Measurements from ENCODE around the gene BAIAP2L1.

DNA sequence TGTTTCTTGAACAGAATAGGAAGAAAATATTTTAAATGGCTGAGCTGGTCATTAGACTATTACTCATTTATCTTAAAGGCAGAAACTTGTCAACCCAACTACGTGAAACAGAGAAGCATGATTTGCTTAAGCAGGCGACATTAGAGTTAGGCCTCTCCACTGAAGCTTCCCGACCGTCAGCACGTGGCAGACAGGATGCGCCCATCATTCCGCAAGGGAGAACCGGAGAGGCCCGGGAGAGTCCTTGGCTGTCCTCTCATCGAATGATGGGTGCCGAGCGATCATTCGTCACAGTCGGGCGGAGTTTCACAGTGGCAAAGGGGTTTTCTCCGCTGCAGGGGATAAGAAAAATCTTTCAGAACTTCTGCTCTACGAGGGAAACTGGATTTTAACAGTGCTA is 107.6 kb downstream of the BAIAP2L1 start:
- TF ChIP-seq, protein P1, sequence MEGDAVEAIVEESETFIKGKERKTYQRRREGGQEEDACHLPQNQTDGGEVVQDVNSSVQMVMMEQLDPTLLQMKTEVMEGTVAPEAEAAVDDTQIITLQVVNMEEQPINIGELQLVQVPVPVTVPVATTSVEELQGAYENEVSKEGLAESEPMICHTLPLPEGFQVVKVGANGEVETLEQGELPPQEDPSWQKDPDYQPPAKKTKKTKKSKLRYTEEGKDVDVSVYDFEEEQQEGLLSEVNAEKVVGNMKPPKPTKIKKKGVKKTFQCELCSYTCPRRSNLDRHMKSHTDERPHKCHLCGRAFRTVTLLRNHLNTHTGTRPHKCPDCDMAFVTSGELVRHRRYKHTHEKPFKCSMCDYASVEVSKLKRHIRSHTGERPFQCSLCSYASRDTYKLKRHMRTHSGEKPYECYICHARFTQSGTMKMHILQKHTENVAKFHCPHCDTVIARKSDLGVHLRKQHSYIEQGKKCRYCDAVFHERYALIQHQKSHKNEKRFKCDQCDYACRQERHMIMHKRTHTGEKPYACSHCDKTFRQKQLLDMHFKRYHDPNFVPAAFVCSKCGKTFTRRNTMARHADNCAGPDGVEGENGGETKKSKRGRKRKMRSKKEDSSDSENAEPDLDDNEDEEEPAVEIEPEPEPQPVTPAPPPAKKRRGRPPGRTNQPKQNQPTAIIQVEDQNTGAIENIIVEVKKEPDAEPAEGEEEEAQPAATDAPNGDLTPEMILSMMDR (IDR thresholded peaks at IDR 0.05; ENCODE audit: insufficient read depth, low read depth, low read length) = no peak
- TF ChIP-seq EZH2 (IDR thresholded peaks at IDR 0.05; ENCODE audit: insufficient read depth, low read length) = no peak
